H1 (cell line): ENCODE data around the gene ZNF385B.

Source experiments
- ATF2 ChIP-seq: IDR thresholded peaks from 2 replicates; pipeline ENCODE4 v1.6.1; 2012; ENCODE audit warnings: low read length, inconsistent platforms
- CHD2 ChIP-seq: IDR thresholded peaks from 2 replicates; pipeline ENCODE4 v1.6.1; 2012; ENCODE audit warnings: low read length, improper control_type of control experiment
- CTCF ChIP-seq, 3 experiments: IDR thresholded peaks; 1 replicate in 2 of 3; 2 replicates in 1 of 3; pipeline versions ENCODE4 v1.5.1 to v1.6.1; 2011; ENCODE audit warnings: low read length in 3 of 3, mild to moderate bottlenecking in 3 of 3, inconsistent platforms in 2 of 3, low read depth in 1 of 3, moderate library complexity in 1 of 3; ENCODE audit not compliant: insufficient read depth in 1 of 3; ENCODE audit errors: control extremely low read depth in 1 of 3
- EGR1 ChIP-seq: IDR thresholded peaks from 2 replicates; pipeline ENCODE4 v1.6.1; 2011; ENCODE audit warnings: low read depth, low read length, borderline replicate concordance
- EP300 ChIP-seq, 2 experiments: IDR thresholded peaks; 1 replicate in 1 of 2; 2 replicates in 1 of 2; pipeline ENCODE4 v1.6.1; 2011 to 2012; ENCODE audit warnings: low read depth in 2 of 2, low read length in 2 of 2, mild to moderate bottlenecking in 2 of 2, borderline replicate concordance in 1 of 2, inconsistent platforms in 1 of 2, moderate library complexity in 1 of 2
- EZH2 ChIP-seq: fragments of 200-600 bp; sonication (generic); IDR thresholded peaks from 2 replicates; pipeline ENCODE4 v1.7.1; 2012; ENCODE audit warnings: low read depth, mild to moderate bottlenecking, moderate library complexity, low read length, inconsistent platforms; ENCODE audit not compliant: severe bottlenecking
- JUN ChIP-seq: IDR thresholded peaks from 2 replicates; pipeline ENCODE4 v1.6.1; 2011; ENCODE audit warnings: low read depth, mild to moderate bottlenecking, improper control_type of control experiment, low read length
- POLR2A ChIP-seq, 2 experiments: IDR thresholded peaks; 1 replicate in 1 of 2; 2 replicates in 1 of 2; pipeline ENCODE4 v1.6.1; 2011; ENCODE audit warnings: low read depth in 2 of 2, low read length in 2 of 2, mild to moderate bottlenecking in 2 of 2; ENCODE audit errors: control extremely low read depth in 1 of 2
- SP1 ChIP-seq: IDR thresholded peaks from 2 replicates; pipeline ENCODE4 v1.6.1; 2011; ENCODE audit warnings: low read depth, low read length
- TCF12 ChIP-seq: IDR thresholded peaks from 2 replicates; pipeline ENCODE4 v1.6.1; 2011; ENCODE audit warnings: low read depth, mild to moderate bottlenecking, low read length

DNA sequence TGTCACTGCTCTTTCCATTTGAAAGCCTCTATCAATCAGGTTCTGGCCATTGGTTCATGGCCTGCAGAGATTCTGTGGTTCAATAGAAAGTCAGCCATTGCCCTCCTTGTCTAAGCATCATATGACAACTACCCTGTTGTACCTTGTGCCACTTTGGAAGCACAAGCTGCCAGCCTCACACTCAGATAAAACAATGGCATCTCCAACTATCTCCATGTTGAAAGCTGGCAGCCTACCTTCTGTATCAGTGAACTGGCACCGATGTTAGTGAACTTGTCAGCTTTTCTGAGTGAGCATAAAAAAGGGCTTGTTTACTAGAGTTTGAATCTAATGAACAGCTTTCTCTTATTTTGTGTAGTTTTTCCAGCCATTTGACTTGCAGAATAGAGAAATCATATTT lies 393.5 kb downstream of the ZNF385B start:
- no peak for TF ChIP-seq TCF12
- no peak for TF ChIP-seq EGR1
- no peak for TF ChIP-seq JUN
- no peak for TF ChIP-seq CHD2
- TF ChIP-seq CTCF (IDR thresholded peaks at IDR 0.05; ENCODE audit: control extremely low read depth in 1 of 3, insufficient read depth in 1 of 3, low read depth in 1 of 3, low read length in 3 of 3) = no peak
- TF ChIP-seq POLR2A (IDR thresholded peaks at IDR 0.05; ENCODE audit: control extremely low read depth in 1 of 2, low read depth in 2 of 2, low read length in 2 of 2) = no peak
- no peak for TF ChIP-seq SP1
- no peak for TF ChIP-seq ATF2
- TF ChIP-seq EP300 (IDR thresholded peaks at IDR 0.05; ENCODE audit: borderline replicate concordance in 1 of 2, low read depth in 2 of 2, low read length in 2 of 2) = no peak
- no peak for TF ChIP-seq EZH2
